GM23338 (cell line): ENCODE data around the gene FATE1. TPM values are rescaled to one million over a fixed set of nuclear protein-coding genes. Genes with fewer than 3 reads are reported as not detected.

Source experiments
- ATAC-seq: fragments of 200-7000 bp; cut with Tn5 transposase; 3 replicates; pipeline ENCODE4 v1.9.1; 2020
- DNase-seq: peaks from one replicate; pipeline ENCODE4 v3.0.0-alpha.2; 2015; ENCODE audit warnings: low spot score
- H2AFZ ChIP-seq: fragments of 200-600 bp; sonication (generic); 2 replicates; pipeline ENCODE4 v1.8.0; 2016; ENCODE audit warnings: antibody characterized with exemption, mild to moderate bottlenecking, moderate library complexity
- H3F3A ChIP-seq: fragments of 200-600 bp; sonication (generic); replicated peaks from 2 replicates; pipeline ENCODE4 v1.8.0; 2017; ENCODE audit warnings: antibody characterized with exemption, mixed run types, low read depth
- H3K27ac ChIP-seq: fragments of 200-600 bp; sonication (generic); 2 replicates; pipeline ENCODE4 v1.6.1; 2016; ENCODE audit warnings: low read depth
- H3K27me3 ChIP-seq: fragments of 200-600 bp; sonication (generic); 2 replicates; pipeline ENCODE4 v1.8.0; 2016; ENCODE audit warnings: mild to moderate bottlenecking, mixed run types, moderate library complexity; ENCODE audit not compliant: insufficient read depth
- H3K36me3 ChIP-seq: fragments of 200-600 bp; sonication (generic); 2 replicates; pipeline ENCODE4 v1.8.0; 2016; ENCODE audit warnings: mild to moderate bottlenecking; ENCODE audit not compliant: insufficient read depth
- H3K4me1 ChIP-seq: fragments of 200-600 bp; sonication (generic); 2 replicates; pipeline ENCODE4 v1.8.0; 2016; ENCODE audit warnings: mild to moderate bottlenecking, moderate library complexity; ENCODE audit not compliant: insufficient read depth
- H3K4me2 ChIP-seq: fragments of 200-600 bp; sonication (generic); 2 replicates; pipeline ENCODE4 v1.7.1; 2017; ENCODE audit warnings: mixed run types
- H3K4me3 ChIP-seq: fragments of 200-600 bp; sonication (generic); 2 replicates; pipeline ENCODE4 v1.6.1; 2016; ENCODE audit warnings: mixed run types
- H3K79me2 ChIP-seq: fragments of 200-600 bp; sonication (generic); replicated peaks from 2 replicates; pipeline ENCODE4 v1.8.0; 2017; ENCODE audit warnings: mild to moderate bottlenecking; ENCODE audit not compliant: insufficient read depth
- H3K9me2 ChIP-seq: fragments of 200-600 bp; sonication (generic); 2 replicates; pipeline ENCODE4 v1.8.0; 2017; ENCODE audit not compliant: insufficient read depth
- H4K20me1 ChIP-seq: fragments of 200-600 bp; sonication (generic); replicated peaks from 2 replicates; pipeline ENCODE4 v1.8.0; 2017; ENCODE audit warnings: mild to moderate bottlenecking; ENCODE audit not compliant: insufficient read depth
- H3K27ac Mint-ChIP-seq: 2 replicates; pipeline ENCODE4 v1.8.0; 2020; ENCODE audit warnings: inconsistent platforms, mild to moderate bottlenecking, moderate library complexity, mixed read lengths
- H3K27me3 Mint-ChIP-seq: 3 replicates; pipeline ENCODE4 v1.8.0; 2022; ENCODE audit warnings: low read depth, mild to moderate bottlenecking, moderate library complexity, mixed read lengths, inconsistent platforms; ENCODE audit not compliant: insufficient read depth, poor library complexity
- H3K36me3 Mint-ChIP-seq: 3 replicates; pipeline ENCODE4 v1.8.0; 2021; ENCODE audit warnings: low read depth, mild to moderate bottlenecking, inconsistent platforms, moderate library complexity, mixed read lengths
- H3K4me1 Mint-ChIP-seq: 3 replicates; pipeline ENCODE4 v1.8.0; 2020; ENCODE audit warnings: mild to moderate bottlenecking, inconsistent platforms, mixed read lengths
- H3K4me3 Mint-ChIP-seq: 3 replicates; pipeline ENCODE4 v1.8.0; 2021; ENCODE audit warnings: moderate library complexity, mild to moderate bottlenecking, inconsistent platforms, mixed read lengths
- H3K9me3 Mint-ChIP-seq: 3 replicates; pipeline ENCODE4 v1.8.0; 2020; ENCODE audit warnings: moderate library complexity, mild to moderate bottlenecking, inconsistent platforms, mixed read lengths
- EZH2 ChIP-seq: fragments of 200-600 bp; sonication (generic); IDR thresholded peaks from one replicate; pipeline ENCODE4 v1.8.0; 2017; ENCODE audit warnings: antibody characterized with exemption, mild to moderate bottlenecking, low read depth; ENCODE audit not compliant: unreplicated experiment
- EZH2phosphoT487 ChIP-seq: fragments of 200-600 bp; sonication (generic); IDR thresholded peaks from one replicate; pipeline ENCODE4 v1.8.1; 2018; ENCODE audit warnings: antibody characterized with exemption; ENCODE audit not compliant: unreplicated experiment
- JUNB ChIP-seq: IDR thresholded peaks from one replicate; pipeline ENCODE4 v1.6.1; 2016; ENCODE audit warnings: antibody characterized with exemption; ENCODE audit not compliant: unreplicated experiment
- NANOG ChIP-seq: IDR thresholded peaks from 2 replicates; pipeline ENCODE4 v1.6.1; 2016; ENCODE audit warnings: antibody characterized with exemption, borderline replicate concordance
- POLR2AphosphoS5 ChIP-seq: IDR thresholded peaks from 2 replicates; pipeline ENCODE4 v1.6.1; 2016; ENCODE audit warnings: antibody characterized with exemption, low read depth
- STAT1 ChIP-seq: IDR thresholded peaks from one replicate; pipeline ENCODE4 v1.6.1; 2016; ENCODE audit warnings: antibody characterized with exemption; ENCODE audit not compliant: unreplicated experiment
- ZNF114 ChIP-seq: fragments of 250-450 bp; sonication (Bioruptor Pico); IDR thresholded peaks from 2 replicates; pipeline ENCODE4 v1.5.0; 2020; ENCODE audit warnings: mild to moderate bottlenecking, moderate library complexity
- ZNF331 ChIP-seq: fragments of 250-450 bp; sonication (Bioruptor Pico); IDR thresholded peaks from 2 replicates; pipeline ENCODE4 v1.5.0; 2020; ENCODE audit warnings: low read depth, mild to moderate bottlenecking, moderate library complexity
- polyA plus RNA-seq: library from polyadenylated mRNA; unstranded; fragments of >200 nt; fragmentation: Nextera tagmentation; extraction: Ambion mirVana; gene quantifications from 2 replicates; pipeline ENCODE4 v1.2.1, GENCODE V29; 2016
- total RNA-seq: library from RNA; depleted of rRNA; stranded (reverse); fragments of >200 nt; shearing (Covaris generic); gene quantifications from 2 replicates; pipeline ENCODE4 v1.2.3, GENCODE V29; 2014
- TF ChIP-seq, protein P1 (sequence below): IDR thresholded peaks from one replicate; pipeline ENCODE4 v1.6.1; 2018; ENCODE audit warnings: antibody characterized with exemption; ENCODE audit not compliant: unreplicated experiment
- TF ChIP-seq, protein P2 (sequence below): IDR thresholded peaks from 2 replicates; pipeline ENCODE4 v1.6.1; 2016; ENCODE audit warnings: antibody characterized with exemption
- TF ChIP-seq, protein P3 (sequence below), 2 experiments: fragments of 200-600 bp in 1 of 2; sonication (generic) in 1 of 2; conservative IDR thresholded peaks; 2 replicates each; pipeline versions ENCODE4 v1.5.1 to v1.6.1; 2016 to 2017; ENCODE audit warnings: antibody characterized with exemption in 2 of 2, low read depth in 2 of 2, mild to moderate bottlenecking in 2 of 2, moderate library complexity in 1 of 2
- TF ChIP-seq, protein P4 (sequence below): fragments of 250-450 bp; sonication (Bioruptor Pico); IDR thresholded peaks from 2 replicates; pipeline ENCODE4 v1.5.0; 2020; ENCODE audit warnings: mild to moderate bottlenecking, moderate library complexity

FATE1 gene
- total and polyA plus RNA-seq, 2 experiments from 2014 or later, result 0.31 TPM; not detected in 1

DNA sequence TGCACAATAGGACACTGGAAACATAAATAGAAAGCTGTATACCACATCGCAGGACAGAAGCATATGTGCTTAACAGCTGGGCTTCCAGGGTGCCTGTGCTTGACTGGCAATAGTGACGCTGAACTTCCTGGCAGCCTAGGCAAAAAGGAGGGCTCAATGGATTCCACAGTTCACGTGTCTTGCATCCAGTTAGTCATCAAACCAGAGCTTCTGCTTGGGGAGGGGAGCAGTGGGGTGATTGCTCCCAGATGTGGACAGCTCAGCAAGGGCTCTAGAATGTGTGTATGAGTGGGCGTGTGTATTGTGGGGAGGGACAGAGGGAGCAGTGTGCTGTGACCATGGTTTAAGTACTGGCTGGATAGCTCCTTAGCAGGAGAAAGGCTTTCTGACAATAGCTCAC, 18.3 kb upstream of the FATE1 start:
- ATAC-seq (no peak), DNase-seq (no peak)
- Histone ChIP-seq H3K27ac (no peak overlapping the region), H3K79me2 (no peaks in the 10 kb centered on the region), H3K27me3 (peaks cover 4% of the 10 kb centered on the region; the same call in 1 of the 2 replicates), H3K4me3 (no peak overlapping the region), H3K4me2 (no peak overlapping the region), H3K4me1 (peaks cover 5% of the 10 kb centered on the region; the same call in 1 of the 2 replicates), H3F3A (no peaks in the 10 kb centered on the region), H2AFZ (no peak overlapping the region), H3K9me2 (no peaks in the 10 kb centered on the region), H3K36me3 (no peaks in the 10 kb centered on the region), H4K20me1 (no peaks in the 10 kb centered on the region)
- H3K4me1 Mint-ChIP-seq, result peaks cover 7% of the 10 kb centered on the region
- no peaks in the 10 kb centered on the region for H3K36me3 Mint-ChIP-seq
- no peaks in the 10 kb centered on the region for H3K9me3 Mint-ChIP-seq
- H3K27me3 Mint-ChIP-seq, result peaks cover 13% of the 10 kb centered on the region
- H3K27ac Mint-ChIP-seq, result no peak overlapping the region
- H3K4me3 Mint-ChIP-seq, result no peak overlapping the region
- TF ChIP-seq, protein P1, sequence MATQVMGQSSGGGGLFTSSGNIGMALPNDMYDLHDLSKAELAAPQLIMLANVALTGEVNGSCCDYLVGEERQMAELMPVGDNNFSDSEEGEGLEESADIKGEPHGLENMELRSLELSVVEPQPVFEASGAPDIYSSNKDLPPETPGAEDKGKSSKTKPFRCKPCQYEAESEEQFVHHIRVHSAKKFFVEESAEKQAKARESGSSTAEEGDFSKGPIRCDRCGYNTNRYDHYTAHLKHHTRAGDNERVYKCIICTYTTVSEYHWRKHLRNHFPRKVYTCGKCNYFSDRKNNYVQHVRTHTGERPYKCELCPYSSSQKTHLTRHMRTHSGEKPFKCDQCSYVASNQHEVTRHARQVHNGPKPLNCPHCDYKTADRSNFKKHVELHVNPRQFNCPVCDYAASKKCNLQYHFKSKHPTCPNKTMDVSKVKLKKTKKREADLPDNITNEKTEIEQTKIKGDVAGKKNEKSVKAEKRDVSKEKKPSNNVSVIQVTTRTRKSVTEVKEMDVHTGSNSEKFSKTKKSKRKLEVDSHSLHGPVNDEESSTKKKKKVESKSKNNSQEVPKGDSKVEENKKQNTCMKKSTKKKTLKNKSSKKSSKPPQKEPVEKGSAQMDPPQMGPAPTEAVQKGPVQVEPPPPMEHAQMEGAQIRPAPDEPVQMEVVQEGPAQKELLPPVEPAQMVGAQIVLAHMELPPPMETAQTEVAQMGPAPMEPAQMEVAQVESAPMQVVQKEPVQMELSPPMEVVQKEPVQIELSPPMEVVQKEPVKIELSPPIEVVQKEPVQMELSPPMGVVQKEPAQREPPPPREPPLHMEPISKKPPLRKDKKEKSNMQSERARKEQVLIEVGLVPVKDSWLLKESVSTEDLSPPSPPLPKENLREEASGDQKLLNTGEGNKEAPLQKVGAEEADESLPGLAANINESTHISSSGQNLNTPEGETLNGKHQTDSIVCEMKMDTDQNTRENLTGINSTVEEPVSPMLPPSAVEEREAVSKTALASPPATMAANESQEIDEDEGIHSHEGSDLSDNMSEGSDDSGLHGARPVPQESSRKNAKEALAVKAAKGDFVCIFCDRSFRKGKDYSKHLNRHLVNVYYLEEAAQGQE, result no peak
- TF ChIP-seq NANOG, result no peak
- no peak for TF ChIP-seq STAT1
- TF ChIP-seq, protein P2, sequence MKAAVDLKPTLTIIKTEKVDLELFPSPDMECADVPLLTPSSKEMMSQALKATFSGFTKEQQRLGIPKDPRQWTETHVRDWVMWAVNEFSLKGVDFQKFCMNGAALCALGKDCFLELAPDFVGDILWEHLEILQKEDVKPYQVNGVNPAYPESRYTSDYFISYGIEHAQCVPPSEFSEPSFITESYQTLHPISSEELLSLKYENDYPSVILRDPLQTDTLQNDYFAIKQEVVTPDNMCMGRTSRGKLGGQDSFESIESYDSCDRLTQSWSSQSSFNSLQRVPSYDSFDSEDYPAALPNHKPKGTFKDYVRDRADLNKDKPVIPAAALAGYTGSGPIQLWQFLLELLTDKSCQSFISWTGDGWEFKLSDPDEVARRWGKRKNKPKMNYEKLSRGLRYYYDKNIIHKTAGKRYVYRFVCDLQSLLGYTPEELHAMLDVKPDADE, result no peak
- no peak for TF ChIP-seq POLR2AphosphoS5
- TF ChIP-seq, protein P3, sequence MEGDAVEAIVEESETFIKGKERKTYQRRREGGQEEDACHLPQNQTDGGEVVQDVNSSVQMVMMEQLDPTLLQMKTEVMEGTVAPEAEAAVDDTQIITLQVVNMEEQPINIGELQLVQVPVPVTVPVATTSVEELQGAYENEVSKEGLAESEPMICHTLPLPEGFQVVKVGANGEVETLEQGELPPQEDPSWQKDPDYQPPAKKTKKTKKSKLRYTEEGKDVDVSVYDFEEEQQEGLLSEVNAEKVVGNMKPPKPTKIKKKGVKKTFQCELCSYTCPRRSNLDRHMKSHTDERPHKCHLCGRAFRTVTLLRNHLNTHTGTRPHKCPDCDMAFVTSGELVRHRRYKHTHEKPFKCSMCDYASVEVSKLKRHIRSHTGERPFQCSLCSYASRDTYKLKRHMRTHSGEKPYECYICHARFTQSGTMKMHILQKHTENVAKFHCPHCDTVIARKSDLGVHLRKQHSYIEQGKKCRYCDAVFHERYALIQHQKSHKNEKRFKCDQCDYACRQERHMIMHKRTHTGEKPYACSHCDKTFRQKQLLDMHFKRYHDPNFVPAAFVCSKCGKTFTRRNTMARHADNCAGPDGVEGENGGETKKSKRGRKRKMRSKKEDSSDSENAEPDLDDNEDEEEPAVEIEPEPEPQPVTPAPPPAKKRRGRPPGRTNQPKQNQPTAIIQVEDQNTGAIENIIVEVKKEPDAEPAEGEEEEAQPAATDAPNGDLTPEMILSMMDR (conservative IDR thresholded peaks at IDR 0.05; ENCODE audit: low read depth in 2 of 2), result no peak
- no peak for TF ChIP-seq EZH2
- TF ChIP-seq ZNF331 (CRISPR knock-in tag), result no peak
- TF ChIP-seq ZNF114, result no peak
- TF ChIP-seq, protein P4, sequence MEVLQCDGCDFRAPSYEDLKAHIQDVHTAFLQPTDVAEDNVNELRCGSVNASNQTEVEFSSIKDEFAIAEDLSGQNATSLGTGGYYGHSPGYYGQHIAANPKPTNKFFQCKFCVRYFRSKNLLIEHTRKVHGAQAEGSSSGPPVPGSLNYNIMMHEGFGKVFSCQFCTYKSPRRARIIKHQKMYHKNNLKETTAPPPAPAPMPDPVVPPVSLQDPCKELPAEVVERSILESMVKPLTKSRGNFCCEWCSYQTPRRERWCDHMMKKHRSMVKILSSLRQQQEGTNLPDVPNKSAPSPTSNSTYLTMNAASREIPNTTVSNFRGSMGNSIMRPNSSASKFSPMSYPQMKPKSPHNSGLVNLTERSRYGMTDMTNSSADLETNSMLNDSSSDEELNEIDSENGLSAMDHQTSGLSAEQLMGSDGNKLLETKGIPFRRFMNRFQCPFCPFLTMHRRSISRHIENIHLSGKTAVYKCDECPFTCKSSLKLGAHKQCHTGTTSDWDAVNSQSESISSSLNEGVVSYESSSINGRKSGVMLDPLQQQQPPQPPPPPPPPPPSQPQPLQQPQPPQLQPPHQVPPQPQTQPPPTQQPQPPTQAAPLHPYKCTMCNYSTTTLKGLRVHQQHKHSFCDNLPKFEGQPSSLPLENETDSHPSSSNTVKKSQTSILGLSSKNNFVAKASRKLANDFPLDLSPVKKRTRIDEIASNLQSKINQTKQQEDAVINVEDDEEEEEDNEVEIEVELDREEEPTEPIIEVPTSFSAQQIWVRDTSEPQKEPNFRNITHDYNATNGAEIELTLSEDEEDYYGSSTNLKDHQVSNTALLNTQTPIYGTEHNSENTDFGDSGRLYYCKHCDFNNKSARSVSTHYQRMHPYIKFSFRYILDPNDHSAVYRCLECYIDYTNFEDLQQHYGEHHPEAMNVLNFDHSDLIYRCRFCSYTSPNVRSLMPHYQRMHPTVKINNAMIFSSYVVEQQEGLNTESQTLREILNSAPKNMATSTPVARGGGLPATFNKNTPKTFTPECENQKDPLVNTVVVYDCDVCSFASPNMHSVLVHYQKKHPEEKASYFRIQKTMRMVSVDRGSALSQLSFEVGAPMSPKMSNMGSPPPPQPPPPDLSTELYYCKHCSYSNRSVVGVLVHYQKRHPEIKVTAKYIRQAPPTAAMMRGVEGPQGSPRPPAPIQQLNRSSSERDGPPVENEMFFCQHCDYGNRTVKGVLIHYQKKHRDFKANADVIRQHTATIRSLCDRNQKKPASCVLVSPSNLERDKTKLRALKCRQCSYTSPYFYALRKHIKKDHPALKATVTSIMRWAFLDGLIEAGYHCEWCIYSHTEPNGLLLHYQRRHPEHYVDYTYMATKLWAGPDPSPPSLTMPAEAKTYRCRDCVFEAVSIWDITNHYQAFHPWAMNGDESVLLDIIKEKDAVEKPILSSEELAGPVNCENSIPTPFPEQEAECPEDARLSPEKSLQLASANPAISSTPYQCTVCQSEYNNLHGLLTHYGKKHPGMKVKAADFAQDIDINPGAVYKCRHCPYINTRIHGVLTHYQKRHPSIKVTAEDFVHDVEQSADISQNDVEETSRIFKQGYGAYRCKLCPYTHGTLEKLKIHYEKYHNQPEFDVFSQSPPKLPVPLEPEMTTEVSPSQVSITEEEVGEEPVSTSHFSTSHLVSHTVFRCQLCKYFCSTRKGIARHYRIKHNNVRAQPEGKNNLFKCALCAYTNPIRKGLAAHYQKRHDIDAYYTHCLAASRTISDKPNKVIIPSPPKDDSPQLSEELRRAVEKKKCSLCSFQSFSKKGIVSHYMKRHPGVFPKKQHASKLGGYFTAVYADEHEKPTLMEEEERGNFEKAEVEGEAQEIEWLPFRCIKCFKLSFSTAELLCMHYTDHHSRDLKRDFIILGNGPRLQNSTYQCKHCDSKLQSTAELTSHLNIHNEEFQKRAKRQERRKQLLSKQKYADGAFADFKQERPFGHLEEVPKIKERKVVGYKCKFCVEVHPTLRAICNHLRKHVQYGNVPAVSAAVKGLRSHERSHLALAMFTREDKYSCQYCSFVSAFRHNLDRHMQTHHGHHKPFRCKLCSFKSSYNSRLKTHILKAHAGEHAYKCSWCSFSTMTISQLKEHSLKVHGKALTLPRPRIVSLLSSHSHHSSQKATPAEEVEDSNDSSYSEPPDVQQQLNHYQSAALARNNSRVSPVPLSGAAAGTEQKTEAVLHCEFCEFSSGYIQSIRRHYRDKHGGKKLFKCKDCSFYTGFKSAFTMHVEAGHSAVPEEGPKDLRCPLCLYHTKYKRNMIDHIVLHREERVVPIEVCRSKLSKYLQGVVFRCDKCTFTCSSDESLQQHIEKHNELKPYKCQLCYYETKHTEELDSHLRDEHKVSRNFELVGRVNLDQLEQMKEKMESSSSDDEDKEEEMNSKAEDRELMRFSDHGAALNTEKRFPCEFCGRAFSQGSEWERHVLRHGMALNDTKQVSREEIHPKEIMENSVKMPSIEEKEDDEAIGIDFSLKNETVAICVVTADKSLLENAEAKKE (CRISPR knock-in tag), result no peak
- TF ChIP-seq EZH2phosphoT487, result no peak
- no peak for TF ChIP-seq JUNB
